GM21390 (cell line): ENCODE results near the gene IFNGR2.
A peak's percentile ranks its signal among the peaks of the same experiment; 100 is the strongest.
"Not testable (repeated sequence)": the region's sequence is repeated elsewhere in the genome, so short reads cannot be mapped to it uniquely, and the experiment has no call there.

Source experiments
- ATAC-seq: cut with Tn5 transposase; IDR thresholded peaks from one replicate; pipeline ENCODE4 v1.9.1; 2021; ENCODE audit not compliant: unreplicated experiment

IFNGR2 gene, protein sequence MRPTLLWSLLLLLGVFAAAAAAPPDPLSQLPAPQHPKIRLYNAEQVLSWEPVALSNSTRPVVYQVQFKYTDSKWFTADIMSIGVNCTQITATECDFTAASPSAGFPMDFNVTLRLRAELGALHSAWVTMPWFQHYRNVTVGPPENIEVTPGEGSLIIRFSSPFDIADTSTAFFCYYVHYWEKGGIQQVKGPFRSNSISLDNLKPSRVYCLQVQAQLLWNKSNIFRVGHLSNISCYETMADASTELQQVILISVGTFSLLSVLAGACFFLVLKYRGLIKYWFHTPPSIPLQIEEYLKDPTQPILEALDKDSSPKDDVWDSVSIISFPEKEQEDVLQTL

DNA sequence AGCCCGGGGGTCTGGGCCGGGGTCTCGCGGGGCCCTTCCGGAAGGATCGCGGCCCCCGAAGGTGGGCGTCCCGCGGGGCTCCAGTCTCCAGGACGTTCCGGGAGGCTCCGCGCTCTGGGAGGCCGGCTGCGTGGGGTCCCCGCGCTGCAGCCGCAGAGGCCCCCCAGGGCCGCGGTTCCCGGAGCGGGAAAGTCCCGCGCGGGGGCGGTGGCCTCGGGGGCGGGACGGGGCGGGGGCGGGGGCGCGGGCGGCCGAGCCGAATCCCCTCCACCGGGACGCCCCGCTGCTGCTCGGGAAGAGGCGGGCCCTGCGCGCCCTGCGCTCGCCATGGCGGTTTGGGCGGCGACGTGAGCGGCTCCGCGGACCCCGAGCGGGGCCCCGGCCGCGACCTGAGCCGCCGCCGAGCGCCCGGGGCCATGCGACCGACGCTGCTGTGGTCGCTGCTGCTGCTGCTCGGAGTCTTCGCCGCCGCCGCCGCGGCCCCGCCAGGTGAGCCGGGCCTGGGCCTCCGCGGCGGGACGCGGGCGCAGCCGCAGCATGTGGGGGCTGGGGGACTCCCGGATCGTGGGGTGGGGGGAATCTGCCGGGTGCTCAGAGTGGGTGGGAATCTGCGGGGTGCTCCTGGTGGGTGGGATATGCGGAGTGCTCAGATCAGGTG, at the start of gene IFNGR2:
TSS of gene IFNGR2 (plus strand) at position 286 of the 658 bp plus-strand sequence. CDS start at position 417, 131 bp downstream.
- ATAC-seq: no peak

DNA sequence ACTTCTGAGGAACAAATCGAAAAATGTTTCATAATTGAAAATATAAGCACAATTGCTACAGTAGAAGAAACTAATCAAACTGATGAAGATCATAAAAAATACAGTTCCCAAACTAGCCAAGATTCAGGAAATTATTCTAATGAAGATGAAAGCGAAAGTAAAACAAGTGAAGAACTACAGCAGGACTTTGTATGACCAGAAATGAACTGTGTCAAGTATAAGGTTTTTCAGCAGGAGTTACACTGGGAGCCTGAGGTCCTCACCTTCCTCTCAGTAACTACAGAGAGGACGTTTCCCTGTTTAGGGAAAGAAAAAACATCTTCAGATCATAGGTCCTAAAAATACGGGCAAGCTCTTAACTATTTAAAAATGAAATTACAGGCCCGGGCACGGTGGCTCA, 47.9 kb upstream of the IFNGR2 start:
- ATAC-seq: no peak

DNA sequence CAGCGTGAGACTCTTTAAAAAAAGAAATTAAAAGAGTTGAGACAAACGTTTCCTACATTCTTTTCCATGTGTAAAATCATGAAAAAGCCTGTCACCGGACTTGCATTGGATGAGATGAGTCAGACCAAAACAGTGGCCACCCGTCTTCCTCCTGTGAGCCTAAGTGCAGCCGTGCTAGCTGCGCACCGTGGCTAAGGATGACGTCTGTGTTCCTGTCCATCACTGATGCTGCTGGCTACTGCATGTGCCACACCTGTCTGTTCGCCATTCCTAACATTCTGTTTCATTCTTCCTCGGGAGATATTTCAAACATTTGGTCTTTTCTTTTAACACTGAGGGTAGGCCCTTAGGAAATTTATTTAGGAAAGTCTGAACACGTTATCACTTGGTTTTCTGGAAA, 47.2 kb upstream of the IFNGR2 start:
- ATAC-seq: no peak

DNA sequence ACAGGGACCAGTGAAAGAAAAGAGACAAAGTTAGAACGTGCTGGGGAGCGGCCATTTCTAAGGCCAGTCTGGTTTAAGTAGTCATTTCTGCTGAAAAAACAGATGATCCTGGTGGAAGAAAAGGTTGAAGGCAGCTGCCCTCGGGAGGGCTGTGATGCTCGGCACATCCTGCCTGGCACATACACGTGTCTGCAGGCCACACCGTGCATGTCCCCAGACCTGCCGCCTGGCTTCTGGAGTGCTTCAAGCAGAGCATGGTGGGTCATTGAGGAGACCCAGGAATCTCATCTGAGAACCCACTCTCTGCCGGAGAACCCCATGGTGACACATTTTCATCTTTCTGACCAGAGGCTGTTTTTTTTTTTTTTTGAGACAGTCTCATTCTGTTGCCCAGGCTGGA, 46.0 kb upstream of the IFNGR2 start:
- ATAC-seq: no peak

DNA sequence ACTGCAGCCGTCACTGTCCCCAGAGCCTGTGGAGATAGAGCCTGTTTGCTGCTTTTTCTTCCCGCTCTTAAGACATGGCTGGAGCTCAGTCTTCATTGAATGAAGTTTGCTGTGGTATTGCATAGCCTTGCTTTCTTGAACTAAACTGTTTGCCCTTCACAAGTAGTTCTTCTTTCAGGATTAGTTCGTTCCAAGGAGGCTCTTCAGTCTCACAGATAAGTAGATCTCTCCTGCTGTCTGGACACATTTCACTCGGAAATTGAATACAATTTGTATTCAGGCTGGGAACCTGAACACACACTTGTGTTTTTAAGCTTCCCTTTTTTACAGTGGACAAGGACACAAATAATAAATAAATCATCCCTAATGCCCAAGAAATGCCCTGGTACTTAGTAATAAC, 43.8 kb upstream of the IFNGR2 start:
- ATAC-seq: no peak

DNA sequence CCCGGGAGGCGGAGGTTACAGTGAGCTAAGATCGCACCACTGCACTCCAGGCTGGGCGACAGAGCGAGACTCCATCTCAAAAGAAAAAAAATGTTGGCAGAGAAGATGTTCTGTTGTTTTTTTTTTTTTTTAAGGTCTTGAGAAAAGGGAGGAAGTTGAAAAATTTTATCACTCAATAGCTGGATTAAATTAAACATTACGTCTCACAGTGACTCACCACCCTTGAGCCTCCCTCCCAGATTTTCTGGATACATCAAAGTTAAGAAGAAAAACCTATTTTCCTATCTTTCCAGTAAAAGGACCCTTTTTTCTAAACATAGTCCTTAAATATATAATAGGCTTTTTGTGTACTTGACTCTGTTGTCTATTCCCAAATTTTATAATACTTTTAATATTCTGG, 42.9 kb upstream of the IFNGR2 start:
- ATAC-seq: no peak

DNA sequence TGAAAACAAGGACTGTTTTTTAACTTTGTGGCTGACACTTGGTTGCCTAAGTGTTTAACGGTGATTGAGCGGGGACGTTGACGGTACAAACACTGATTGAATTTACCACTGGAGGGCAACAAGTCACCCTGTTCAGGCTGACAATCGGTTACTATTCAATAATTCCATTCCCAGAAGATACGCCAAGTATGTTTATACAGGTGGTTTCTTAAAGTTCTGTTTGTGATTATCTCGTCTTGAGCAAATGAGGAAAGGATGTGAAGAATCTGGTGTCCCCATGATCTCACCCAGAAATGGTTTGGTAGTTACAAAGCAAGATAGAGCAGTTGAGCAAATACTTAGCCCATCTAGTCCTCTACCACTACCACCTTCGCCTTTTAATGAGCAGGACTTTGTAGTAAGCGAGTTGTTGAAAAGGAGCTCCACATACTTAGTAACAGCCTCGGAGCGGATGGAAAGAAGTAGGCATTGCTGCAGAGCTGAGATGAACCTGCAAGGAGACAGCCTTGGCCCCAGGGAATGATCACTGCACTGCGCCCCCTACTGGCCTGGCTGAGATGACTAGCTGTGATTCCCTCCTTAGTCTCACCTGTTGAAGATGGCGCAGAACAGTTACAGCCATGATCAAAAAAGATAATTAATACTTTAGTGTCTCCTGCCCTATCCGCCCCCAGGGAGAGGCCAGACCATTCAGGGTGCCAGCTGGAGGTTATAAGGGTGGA, 42.2 kb upstream of the IFNGR2 start:
- peak; percentile 73 for ATAC-seq

DNA sequence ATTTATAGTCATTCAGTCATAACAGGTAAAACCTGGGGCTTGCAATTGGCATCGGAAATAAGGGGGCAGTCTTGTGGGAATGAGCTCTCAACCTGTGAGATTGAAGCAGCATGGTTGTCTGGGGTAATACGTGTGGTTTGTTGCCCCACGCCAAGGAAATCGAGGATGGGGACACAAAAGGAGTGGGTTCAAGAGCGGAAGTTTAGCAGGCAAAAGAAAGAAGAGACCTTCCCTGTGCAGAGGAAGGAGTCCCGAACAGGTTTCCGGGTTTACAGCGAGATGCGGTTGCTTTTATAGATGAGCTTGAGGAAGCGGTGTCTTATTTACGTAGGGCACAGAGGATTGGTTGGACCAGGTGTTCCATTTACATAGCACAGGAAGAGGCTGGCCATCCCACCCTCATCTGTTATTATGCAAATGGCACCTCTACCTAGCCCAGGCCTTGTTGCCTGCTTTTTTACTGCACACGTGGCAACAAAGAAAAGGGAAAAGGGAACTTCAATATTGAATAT, 41.1 kb upstream of the IFNGR2 start:
- ATAC-seq: no peak

DNA sequence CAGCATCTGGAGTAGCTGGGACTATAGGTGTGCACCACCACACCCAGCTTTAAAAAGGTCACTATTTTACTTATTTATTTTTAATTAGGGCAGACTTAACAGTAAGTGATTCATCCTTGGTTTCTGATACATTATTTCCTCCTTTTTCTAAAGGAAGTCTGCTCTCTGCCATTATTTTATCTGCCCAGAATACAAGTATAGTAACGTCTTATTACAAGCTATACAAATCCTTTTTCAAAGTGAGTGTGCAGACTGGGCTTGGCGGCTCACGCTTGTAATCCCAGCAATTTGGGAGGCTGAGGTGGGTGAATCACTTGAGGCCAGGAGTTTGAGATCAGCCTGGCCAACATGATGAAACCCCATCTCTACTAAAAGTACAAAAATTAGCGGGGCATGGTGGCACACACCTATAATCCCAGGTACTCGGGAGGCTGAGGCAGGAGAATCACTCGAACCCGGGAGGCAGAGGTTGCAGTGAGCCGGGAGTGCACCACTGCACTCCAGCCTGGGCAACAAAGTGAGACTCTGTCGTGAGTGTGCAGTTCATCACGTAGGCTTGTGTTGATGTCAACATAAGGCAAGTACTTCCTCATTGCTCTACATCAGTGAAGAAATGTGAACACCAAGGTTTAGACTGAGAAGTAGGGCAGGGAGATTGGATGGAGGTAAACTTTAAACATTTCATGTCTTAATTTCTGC, 39.2 kb upstream of the IFNGR2 start:
- not testable (repeated sequence) for ATAC-seq

DNA sequence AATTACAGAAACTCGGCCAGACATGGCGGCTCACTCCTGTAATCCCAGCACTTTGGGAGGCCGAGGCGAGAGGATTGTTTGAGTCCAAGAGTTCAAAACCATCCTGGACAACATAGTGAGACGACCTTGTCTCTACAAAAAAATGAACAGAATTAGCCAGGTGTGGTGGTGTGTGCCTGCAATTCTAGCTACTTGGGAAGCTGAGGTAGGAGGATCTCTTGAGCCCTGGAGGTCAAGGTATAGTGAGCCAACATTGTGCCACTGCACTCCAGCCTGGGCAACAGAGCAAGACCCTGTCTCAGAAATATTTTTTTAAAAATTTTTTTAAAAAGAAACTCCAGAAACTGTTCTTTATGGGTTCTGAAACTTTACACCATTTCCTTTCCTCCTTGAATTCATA, 38.4 kb upstream of the IFNGR2 start:
- ATAC-seq: no peak

DNA sequence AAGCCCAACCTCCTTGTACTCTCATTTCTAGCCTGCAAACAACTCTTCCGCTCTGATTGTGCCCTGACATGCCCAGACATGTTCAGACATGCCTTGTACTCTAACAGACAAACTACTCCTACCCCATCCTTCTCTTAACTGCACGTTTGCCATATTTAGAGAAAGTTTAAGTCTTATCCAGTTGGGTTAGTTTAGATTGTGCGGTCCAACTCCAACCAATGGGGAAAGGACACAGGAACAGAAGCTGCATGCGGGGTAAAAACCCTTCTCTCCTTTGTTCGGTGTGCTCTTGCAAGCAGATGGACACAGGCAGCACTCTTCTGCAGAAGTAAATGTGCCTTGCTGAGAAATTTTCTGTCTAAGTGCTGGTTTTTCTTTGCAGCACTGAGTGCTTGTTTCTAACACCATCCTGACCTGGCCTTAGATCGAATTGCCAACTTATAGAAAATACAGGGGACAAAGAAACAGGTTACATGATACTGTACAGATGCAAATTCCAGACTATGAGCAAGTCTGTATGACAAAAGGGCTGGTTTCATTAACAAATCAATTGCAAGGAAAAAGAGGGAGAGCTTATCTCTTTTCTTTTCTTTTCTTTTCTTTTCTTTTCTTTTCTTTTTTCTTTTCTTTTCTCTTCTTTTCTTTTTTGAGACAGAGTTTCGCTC, 35.8 kb upstream of the IFNGR2 start:
- ATAC-seq: no peak

DNA sequence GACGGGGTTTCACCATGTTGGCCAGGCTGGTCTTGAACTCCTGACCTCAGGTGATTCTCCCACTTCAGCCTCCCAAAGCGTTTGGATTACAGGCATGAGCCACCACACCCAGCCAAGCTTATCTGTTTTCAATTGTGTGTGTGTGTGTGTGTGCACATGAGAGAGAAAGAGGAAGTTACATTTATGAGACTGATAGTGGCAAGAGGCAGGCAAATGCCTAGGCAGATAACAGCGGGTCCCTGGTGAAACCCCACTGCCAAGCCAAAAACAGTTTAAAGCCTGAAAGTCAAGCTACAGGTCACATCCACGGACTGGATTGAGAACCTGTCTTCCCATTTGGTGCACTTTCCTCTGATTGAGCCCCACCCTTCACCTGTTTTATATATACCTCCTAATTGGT, 35.1 kb upstream of the IFNGR2 start:
- ATAC-seq: no peak

DNA sequence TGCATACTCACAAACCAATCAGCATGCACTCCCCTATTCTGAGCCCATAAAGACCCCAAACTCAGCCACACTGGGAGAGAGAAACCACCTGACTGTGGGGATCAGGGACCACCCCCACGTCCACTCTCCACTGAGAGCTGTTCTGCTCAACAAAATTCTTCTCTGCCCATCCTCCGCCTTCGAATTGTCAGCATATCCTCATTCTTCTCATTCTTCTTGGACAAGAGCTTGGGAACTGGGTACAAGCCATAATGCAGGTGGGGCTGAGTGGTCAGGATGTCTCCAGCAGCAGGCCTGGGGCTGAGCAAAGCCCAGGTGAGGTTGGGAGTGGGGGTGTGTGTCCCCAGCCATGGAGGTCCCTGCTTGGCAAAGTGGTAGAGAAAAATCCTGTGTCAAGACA, 34.6 kb upstream of the IFNGR2 start:
- no peak for ATAC-seq

DNA sequence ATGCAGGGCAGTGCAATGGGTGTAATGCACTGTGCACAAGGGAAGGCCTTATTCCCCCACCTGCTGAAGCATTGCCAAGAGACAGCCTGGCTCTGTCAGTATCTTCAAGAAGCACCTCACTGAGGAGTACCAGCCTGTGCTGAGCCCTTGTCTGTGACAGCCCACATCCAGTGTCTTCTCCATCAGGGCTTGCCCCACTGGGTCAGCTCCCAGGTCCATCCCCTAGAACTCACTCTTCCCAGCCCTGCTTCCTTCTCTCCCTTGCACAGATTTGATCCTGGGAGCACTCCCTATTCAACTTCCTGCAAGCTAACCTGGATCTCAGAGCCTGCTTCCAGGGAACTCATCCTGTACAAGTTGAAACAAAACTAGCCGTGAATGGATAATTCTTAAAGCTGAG, 33.6 kb upstream of the IFNGR2 start:
- ATAC-seq: no peak

DNA sequence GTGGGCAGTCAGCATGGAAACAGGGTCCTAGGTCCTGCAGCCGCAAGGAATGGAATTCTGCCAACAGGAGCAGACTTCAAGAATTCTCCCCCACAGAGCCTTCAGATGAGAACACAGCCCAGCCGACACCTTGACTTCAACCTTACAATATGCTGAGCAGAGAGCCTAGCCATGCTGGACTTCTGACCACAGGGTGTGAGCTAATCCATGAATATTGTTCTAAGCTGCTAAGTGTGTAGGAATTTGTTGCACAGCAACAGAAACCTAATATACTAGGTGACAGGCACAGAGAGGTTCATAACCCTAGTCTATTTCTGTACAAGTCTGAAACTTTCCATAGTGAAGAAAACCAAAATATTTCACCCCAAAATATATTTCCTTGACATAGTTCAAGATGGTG, 32.9 kb upstream of the IFNGR2 start:
- no peak for ATAC-seq

DNA sequence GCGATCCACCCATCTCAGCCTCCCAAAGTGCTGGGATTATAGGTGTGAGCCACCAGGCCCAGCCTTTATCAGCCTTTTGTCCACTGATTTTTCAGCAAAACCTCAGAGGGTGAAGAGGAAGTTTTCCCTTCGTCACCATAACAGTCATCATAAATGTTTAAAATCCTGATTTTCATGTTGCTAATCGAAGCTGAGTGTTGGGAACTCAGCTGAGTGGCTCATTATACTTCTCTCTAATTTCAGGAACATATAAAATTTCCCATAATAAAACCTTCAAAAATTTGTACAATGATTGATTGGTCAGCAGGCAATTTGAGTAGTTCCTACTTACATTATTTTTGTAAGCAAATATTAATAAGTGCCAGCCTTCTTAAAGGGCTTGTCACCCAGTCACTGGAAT, 31.8 kb upstream of the IFNGR2 start:
- ATAC-seq: no peak

DNA sequence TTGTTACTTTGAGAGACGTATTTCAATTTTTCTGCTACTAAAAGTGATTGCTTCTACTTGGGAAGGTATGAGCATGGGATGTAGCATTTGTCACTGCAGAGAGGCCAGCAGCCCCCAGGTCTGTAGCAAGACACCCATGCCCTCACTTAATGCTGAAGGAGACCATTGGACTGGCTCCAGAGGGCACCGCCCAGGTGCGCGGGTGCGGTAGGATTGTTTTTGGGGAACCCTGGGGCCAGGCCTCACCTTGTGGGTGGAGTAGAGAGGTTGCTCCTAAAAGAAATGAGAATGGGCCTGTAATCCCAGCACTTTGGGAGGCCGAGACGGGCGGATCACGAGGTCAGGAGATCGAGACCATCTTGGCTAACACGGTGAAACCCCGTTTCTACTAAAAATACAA, 30.6 kb upstream of the IFNGR2 start:
- ATAC-seq: no peak

DNA sequence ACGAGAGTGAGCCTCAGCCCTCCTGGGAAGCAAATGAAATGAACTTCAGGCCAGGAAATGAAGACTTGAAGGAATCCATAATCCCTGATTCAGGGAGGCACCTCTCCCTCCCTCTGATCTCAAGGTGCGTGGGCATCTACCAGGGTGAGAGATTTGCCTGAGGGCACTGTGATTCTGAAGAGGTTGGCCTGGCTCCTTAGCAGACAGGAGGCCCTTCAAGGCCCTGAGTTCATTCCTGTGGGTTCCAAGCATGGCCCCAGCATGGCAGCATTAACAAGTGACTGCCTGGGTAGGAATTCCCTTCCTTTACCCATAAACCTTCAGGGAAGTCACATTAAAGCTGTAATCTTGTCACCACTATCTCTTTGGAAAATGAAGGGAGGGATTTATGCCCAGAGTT, 29.8 kb upstream of the IFNGR2 start:
- ATAC-seq: no peak

DNA sequence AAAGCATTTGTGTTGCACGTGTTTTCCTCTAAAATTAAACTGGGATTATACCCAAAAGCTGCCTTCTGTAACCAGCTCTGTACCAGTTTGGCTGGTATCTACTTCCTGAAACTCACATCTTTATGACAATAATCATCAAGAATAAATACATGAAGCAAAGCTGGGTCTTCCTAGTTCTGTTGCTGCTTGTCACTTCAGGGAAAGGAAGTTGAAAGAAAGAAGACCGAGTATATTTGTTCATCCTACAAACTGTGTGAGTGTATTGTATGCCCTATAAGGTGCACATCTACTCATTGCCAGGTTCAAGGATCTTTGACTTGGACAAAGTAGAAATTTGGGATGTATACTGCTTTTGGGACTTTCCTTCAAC, 29.1 kb upstream of the IFNGR2 start:
- no peak for ATAC-seq

DNA sequence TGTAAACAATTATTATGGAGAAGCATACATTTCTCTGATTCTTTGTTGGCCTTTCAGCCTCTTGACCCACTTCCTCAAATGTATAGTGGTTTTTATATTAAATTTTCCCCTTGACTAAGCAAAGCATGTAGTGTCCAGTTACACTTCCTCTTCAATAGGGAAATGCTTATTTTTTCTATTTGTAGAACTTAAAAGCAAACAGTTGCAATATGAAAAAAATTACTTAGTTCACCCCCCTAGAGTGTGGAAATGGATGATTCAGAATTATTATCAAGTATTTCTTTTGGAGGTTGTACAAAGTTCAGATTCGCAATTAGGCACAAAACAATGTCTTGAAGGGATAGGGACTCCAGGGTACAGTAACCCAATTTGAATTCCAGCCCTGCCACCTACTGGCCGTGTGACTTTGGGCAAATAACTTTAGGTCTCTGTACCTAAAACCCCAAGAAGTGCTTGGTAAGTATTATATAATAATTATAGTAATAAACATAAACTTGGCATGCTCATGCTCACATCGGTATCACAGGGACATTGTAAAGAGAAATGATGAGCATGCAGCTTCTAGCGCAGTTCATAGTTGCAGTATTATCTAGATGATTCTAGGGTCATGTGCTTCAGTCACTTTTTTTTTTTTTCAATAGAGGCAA, 28.6 kb upstream of the IFNGR2 start:
- no peak for ATAC-seq
